Ovary (tissue), 9 donors: ENCODE measurements around the gene MAGI1. TPM values are rescaled to one million over a fixed set of nuclear protein-coding genes. Genes with fewer than 3 reads are reported as not detected.

Experiments
- DNase-seq, 5 donors: peaks; one replicate each; pipeline ENCODE4 v3.0.0-alpha.2; 2019 to 2020
- H3K27ac ChIP-seq, 2 donors: fragments of 200-600 bp; one replicate each; pipeline versions ENCODE4 v1.5.1 to v1.8.0; 2019 to 2022
- H3K27me3 ChIP-seq: fragments of 200-600 bp; one replicate; pipeline ENCODE4 v1.8.0; 2022
- H3K36me3 ChIP-seq: fragments of 200-600 bp; sonication (generic); one replicate; pipeline ENCODE4 v1.5.1; 2019
- H3K4me1 ChIP-seq: one replicate; pipeline ENCODE4 v1.8.1; 2013; ENCODE audit warnings: mild to moderate bottlenecking, moderate library complexity; ENCODE audit not compliant: insufficient read depth
- H3K4me3 ChIP-seq: fragments of 200-600 bp; sonication (generic); one replicate; pipeline ENCODE4 v1.5.1; 2017
- H3K9me3 ChIP-seq, 2 donors: fragments of 200-600 bp in 1 of 2; sonication (generic) in 1 of 2; one replicate each; pipeline versions ENCODE4 v1.5.1 to v1.8.1; 2013 to 2019; ENCODE audit warnings: mild to moderate bottlenecking in 1 of 2, moderate library complexity in 1 of 2
- CTCF ChIP-seq, 3 donors: fragments of 450-650 bp in 2 of 3; fragments of 200-600 bp in 1 of 3; IDR thresholded peaks; one replicate each; pipeline versions ENCODE4 v1.5.1 to v1.8.0; 2016 to 2022; ENCODE audit warnings: antibody characterized with exemption in 3 of 3, mild to moderate bottlenecking in 1 of 3
- EP300 ChIP-seq: sonication (generic); formaldehyde crosslinking; IDR thresholded peaks from one replicate; pipeline ENCODE4 v1.6.1; 2017; ENCODE audit warnings: antibody characterized with exemption
- POLR2A ChIP-seq: fragments of 450-650 bp; IDR thresholded peaks from one replicate; pipeline ENCODE4 v1.6.1; 2017; ENCODE audit warnings: antibody characterized with exemption, mild to moderate bottlenecking, moderate library complexity
- WGBS, 3 donors: extraction: QIAGEN DNeasy Blood & Tissue Kit in 1 of 3; methylation state at CpG; one replicate each; pipeline versions ENCODE4 v1.1.5 to v1.1.7; 2013 to 2017; 5-methylcytosine and 5-hydroxymethylcytosine counted together
- intact Hi-C, 4 donors: fragments of 100-400 bp; cut with DNase I; formaldehyde crosslinking; loops; one replicate each; pipeline versions ENCODE4 v1.11.0 to v1.15.1; 2022 to 2023
- polyA plus RNA-seq, 2 donors: library from polyadenylated mRNA; stranded (reverse); fragments of 200-250 nt in 1 of 2; fragments of 350-450 nt in 1 of 2; fragmentation: Illumina TruSeq in 1 of 2; extraction: RNeasy Lipid Tissue Mini Kit (QIAGEN cat#74804) in 1 of 2; gene quantifications; one replicate each; pipeline ENCODE4 v1.2.3, GENCODE V29; 2013 to 2014
- total RNA-seq, 7 donors: library from RNA; depleted of rRNA in 2 of 7; stranded (reverse); fragments of >200 nt in 2 of 7; fragmentation: NEBNext Ultra II Directional in 3 of 7; extraction: Animal tissue kit (Norgen Biotek cat#: 25700) in 3 of 7; gene quantifications; one replicate each; pipeline versions ENCODE4 v1.1.0 to v1.2.4, GENCODE V29; 2016 to 2023
- donor health status: DM: no; HTN: no; CAD: no; lungs with moderate emphysema.
- donor health status: DM: no; HTN: no; CAD: no.
- donor health status: Bipolar disorder and iron deficiency.
- donor health status: DM: yes; HTN: yes; CAD: no.
- donor health status: DM: no; HTN: no; CAD: no.
- donor health status: DM: yes; HTN: yes; CAD: no.

The MAGI1 gene
- total and polyA plus RNA-seq, 9 donors: 5.5 to 35.7 (median 8.7) TPM

- H3K27me3 ChIP-seq: no peaks in the 10 kb centered on the region
- H3K36me3 ChIP-seq: no peaks in the 10 kb centered on the region
- no peak for DNase-seq
- no peak overlapping the region for H3K27ac ChIP-seq
- no peaks in the 10 kb centered on the region for H3K9me3 ChIP-seq
- H3K4me3 ChIP-seq: no peak overlapping the region
- H3K4me1 ChIP-seq: peaks cover 12% of the 10 kb centered on the region
- intact Hi-C loops: loop anchor here in 2 of 4 donors (10.0 kb wide), 1 partner anchor 347 kb away; no protein-coding TSS in a partner anchor
- WGBS, 3 donors: 14 to 28% (median 19%) methylated on average over 5 of the region's 5 CpGs
- no peak for TF ChIP-seq POLR2A
- TF ChIP-seq EP300: no peak
- TF ChIP-seq CTCF (IDR thresholded peaks at IDR 0.05): no peak
Measured at GRCh38 chr3:65787340-65787739, 251.4 kb downstream of the MAGI1 start.

GRCh38 chr3:65786890-65787289 is 251.8 kb downstream of the MAGI1 start:
- WGBS, 3 donors: 75 to 78% (median 77%) methylated on average over 3 of the region's 3 CpGs
- TF ChIP-seq POLR2A: no peak
- TF ChIP-seq EP300: no peak
- no peak for TF ChIP-seq CTCF (IDR thresholded peaks at IDR 0.05)
- Histone ChIP-seq H3K27ac (no peak overlapping the region), H3K36me3 (no peaks in the 10 kb centered on the region), H3K4me3 (no peak overlapping the region), H3K4me1 (peaks cover 12% of the 10 kb centered on the region), H3K9me3 (no peaks in the 10 kb centered on the region), H3K27me3 (no peaks in the 10 kb centered on the region)
- intact Hi-C loops: loop anchor here in 2 of 4 donors (10.0 kb wide), 1 partner anchor 348 kb away; no protein-coding TSS in a partner anchor
- no peak for DNase-seq

DNA sequence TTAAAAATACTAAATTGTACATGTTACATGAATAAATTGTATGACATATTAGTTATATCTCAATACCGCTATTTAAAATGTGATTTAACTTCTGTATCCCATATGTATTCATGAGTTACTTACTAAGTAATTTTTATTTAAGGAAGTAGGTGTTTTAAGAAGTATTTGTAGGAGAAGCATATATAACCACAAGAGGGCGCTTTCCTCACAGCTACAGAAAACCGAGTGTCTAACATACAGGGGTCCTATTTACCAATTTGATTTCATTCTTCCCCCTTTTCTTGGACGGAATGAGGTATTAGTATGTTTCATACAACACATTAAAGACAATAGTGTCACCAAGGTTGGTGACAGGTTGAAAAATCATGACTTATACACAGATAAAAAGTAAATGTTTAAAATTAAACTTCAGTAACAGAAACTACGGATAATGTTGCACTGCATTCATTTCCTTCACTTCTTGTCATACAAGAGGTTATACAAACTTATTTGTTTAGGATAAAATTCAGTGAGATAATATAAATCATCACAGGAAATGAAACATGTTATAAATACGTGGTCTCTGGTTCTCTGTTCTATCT is 253.6 kb downstream of the MAGI1 start:
- intact Hi-C loops: loop anchor here in 2 of 4 donors (10.0 kb wide), 1 partner anchor 350 kb away; no protein-coding TSS in a partner anchor

GRCh38 chr3:65783117-65783516 is 255.6 kb downstream of the MAGI1 start:
- no peak for TF ChIP-seq EP300
- Histone ChIP-seq H3K27ac (no peak overlapping the region), H3K9me3 (no peaks in the 10 kb centered on the region), H3K27me3 (no peaks in the 10 kb centered on the region), H3K4me3 (no peak overlapping the region), H3K36me3 (no peaks in the 10 kb centered on the region), H3K4me1 (peaks cover 4% of the 10 kb centered on the region)
- 88 to 93% (median 88%) methylated on average over 3 of the region's 3 CpGs for WGBS, 3 donors
- intact Hi-C loops: loop anchor here in 2 of 4 donors (10.0 kb wide), 1 partner anchor 352 kb away; no protein-coding TSS in a partner anchor
- DNase-seq: no peak

More for the DNA sequence above, 253.6 kb downstream of the MAGI1 start:
- Histone ChIP-seq H3K4me1 (peaks cover 12% of the 10 kb centered on the region), H3K27ac (no peak overlapping the region), H3K27me3 (no peaks in the 10 kb centered on the region), H3K9me3 (no peaks in the 10 kb centered on the region), H3K4me3 (no peak overlapping the region), H3K36me3 (no peaks in the 10 kb centered on the region)
- TF ChIP-seq POLR2A (no peak), CTCF (IDR thresholded peaks at IDR 0.05) (peak; percentile 23 to 46 (median 40))
- 28 to 34% (median 34%) methylated on average over 6 of the region's 6 CpGs for WGBS, 3 donors
- DNase-seq: no peak

DNA sequence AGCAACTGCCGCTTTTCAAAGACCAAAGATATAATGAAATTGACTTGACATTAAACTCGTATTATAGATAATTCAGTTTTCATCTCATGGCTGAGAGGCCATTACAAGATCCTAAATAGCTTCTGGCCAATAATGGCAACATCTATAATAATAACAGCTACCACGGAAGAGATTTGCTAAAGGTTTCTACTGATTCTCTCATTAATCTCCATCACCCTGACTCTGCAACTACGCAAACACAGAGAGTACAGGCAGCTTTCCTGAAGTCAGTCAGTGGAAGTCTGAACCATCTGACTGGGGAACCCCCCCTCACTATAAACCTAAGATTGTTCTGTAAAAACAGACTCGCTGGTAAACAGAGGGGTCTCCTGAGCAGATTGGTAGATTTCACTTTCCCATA is 257.1 kb downstream of the MAGI1 start:
- H3K9me3 ChIP-seq: no peaks in the 10 kb centered on the region
- H3K27ac ChIP-seq: no peak overlapping the region
- H3K27me3 ChIP-seq: no peaks in the 10 kb centered on the region
- WGBS, 3 donors: 93 to 97% (median 94%) methylated on average over 5 of the region's 5 CpGs
- H3K36me3 ChIP-seq: no peaks in the 10 kb centered on the region
- no peak for DNase-seq
- no peaks in the 10 kb centered on the region for H3K4me1 ChIP-seq
- H3K4me3 ChIP-seq: no peak overlapping the region
- TF ChIP-seq POLR2A: no peak
- TF ChIP-seq CTCF (IDR thresholded peaks at IDR 0.05): no peak
- no peak for TF ChIP-seq EP300
- intact Hi-C loops: loop anchor here in 2 of 4 donors (10.0 kb wide), 1 partner anchor 353 kb away; no protein-coding TSS in a partner anchor
